Measurements from ENCODE around the gene PCDH12. TPM values are rescaled to one million over a fixed set of nuclear protein-coding genes. Genes with fewer than 3 reads are reported as not detected.
A peak's percentile ranks its signal among the peaks of the same experiment; 100 is the strongest.

Gene PCDH12
- total and polyA plus RNA-seq, 10 of the 15 experiments (the other 5 are each of a cell fraction or from before 2014, with no cell fraction given), result 0.01 to 0.14 (median 0.06) TPM; not detected in 4

- BruUV-seq (replicated peaks), result no TSS peak
- CTCF ChIA-PET, result interaction anchor here (3.0 kb wide), 1 partner anchor 11 kb away, joined by 12 read pairs; no protein-coding TSS in a partner anchor
- peak overlapping the region; percentile 63; the same call in 1 of the 2 replicates for H3K4me2 ChIP-seq (ENCODE audit: control insufficient read depth, insufficient read depth)
These were observed 8.4 kb upstream of the PCDH12 start for GRCh38 chr5:141966275-141966962.

DNA sequence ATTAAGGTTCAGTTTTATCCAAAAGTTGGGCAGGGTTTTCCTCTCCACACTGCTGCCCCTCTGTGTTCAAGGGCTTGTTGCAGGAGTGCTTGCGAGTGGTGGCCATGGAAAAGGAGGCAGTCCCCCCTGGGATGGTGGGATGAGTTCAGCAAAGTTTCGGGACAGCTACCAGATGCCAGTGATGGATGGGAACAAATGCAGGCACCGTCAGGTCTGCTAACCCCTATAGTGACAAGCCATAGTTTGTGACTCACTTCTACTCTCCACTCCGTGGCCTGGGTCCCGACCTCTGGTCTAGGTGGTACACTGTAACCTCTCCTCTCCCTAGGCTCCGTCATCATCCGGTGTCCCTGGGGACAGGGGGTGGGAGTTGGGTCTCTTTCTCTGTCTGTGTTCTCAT lies 7.1 kb upstream of the PCDH12 start:
- ATAC-seq, result no peak
- Histone ChIP-seq H3K4me1 (ENCODE audit: control insufficient read depth, insufficient read depth, low read length) (peaks cover 3% of the 10 kb centered on the region), H3K79me2 (ENCODE audit: control insufficient read depth, insufficient read depth, low read length) (peaks cover 9% of the 10 kb centered on the region), H3K36me3 (ENCODE audit: control insufficient read depth in 2 of 2, insufficient read depth in 2 of 2, low read length in 1 of 2) (no peaks in the 10 kb centered on the region), H3K27me3 (replicated peaks in 1 of 2; ENCODE audit: control insufficient read depth in 2 of 2, insufficient read depth in 2 of 2, low read length in 1 of 2) (no peaks in the 10 kb centered on the region), H3K4me3 (no peak overlapping the region), H3K27ac (ENCODE audit: control insufficient read depth, insufficient read depth) (no peak overlapping the region), H4K20me1 (ENCODE audit: control insufficient read depth, insufficient read depth) (no peaks in the 10 kb centered on the region), H3K9ac (ENCODE audit: control insufficient read depth, insufficient read depth, low read length) (no peak overlapping the region), H2AFZ (ENCODE audit: control insufficient read depth, low read depth, low read length) (no peak overlapping the region), H3K9me3 (replicated peaks; ENCODE audit: control insufficient read depth, insufficient read depth, low read length) (no peaks in the 10 kb centered on the region), H3K4me2 (ENCODE audit: control insufficient read depth, insufficient read depth) (no peak overlapping the region)
- ChIA-PET POLR2A (interaction anchor here (1.2 kb wide), 1 partner anchor 314 kb away, joined by 3 read pairs; the partner anchor contains the start of gene FCHSD1), SMC1A (ENCODE audit: uncharacterized antibody, unreplicated experiment) (interaction anchor here (0.7 kb wide), 1 partner anchor 1743 kb away, joined by 3 read pairs; no protein-coding TSS in a partner anchor), CTCF (interaction anchor here (0.6 to 2.1 kb wide), 3 partner anchors 86 to 299 kb away, joined by 3 to 11 read pairs (median 3); no protein-coding TSS in a partner anchor), RAD21 (ENCODE audit: unreplicated experiment) (interaction anchor here (1.5 kb wide), 1 partner anchor 273 kb away, joined by 3 read pairs; no protein-coding TSS in a partner anchor)
- 94% methylated on average over 6 of the region's 7 CpGs for WGBS (ENCODE audit: insufficient coverage, insufficient replicate concordance, low lambda C conversion rate, missing lambda C conversion rate)
- intact Hi-C loops (cut with micrococcal nuclease; ENCODE audit: unreplicated experiment), result loop anchor here (10.0 kb wide), 2 partner anchors 300 to 370 kb away; no protein-coding TSS in a partner anchor
- BruUV-seq (replicated peaks), result no TSS peak
- FAIRE-seq, result no peak
- in situ Hi-C loops (cut with MboI), result no loop called here
- DNase-seq (ENCODE audit: low read depth, low spot score), result no peak
- TF ChIP-seq EED (IDR thresholded peaks at IDR 0.05; ENCODE audit: low read depth), result no peak
- TF ChIP-seq CHD1 (IDR thresholded peaks at IDR 0.05; ENCODE audit: low read depth, low read length), result no peak
- TF ChIP-seq, protein P1, sequence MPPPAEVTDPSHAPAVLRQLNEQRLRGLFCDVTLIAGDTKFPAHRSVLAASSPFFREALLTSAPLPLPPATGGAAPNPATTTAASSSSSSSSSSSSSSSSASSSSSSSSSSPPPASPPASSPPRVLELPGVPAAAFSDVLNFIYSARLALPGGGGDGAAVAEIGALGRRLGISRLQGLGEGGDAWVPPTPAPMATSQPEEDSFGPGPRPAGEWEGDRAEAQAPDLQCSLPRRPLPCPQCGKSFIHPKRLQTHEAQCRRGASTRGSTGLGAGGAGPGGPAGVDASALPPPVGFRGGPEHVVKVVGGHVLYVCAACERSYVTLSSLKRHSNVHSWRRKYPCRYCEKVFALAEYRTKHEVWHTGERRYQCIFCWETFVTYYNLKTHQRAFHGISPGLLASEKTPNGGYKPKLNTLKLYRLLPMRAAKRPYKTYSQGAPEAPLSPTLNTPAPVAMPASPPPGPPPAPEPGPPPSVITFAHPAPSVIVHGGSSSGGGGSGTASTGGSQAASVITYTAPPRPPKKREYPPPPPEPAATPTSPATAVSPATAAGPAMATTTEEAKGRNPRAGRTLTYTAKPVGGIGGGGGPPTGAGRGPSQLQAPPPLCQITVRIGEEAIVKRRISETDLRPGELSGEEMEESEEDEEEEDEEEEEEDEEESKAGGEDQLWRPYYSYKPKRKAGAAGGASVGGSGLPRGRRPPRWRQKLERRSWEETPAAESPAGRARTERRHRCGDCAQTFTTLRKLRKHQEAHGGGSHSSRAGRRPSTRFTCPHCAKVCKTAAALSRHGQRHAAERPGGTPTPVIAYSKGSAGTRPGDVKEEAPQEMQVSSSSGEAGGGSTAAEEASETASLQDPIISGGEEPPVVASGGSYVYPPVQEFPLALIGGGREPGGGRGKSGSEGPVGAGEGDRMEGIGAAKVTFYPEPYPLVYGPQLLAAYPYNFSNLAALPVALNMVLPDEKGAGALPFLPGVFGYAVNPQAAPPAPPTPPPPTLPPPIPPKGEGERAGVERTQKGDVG (CRISPR knock-in tag; IDR thresholded peaks at IDR 0.05), result no peak
- TF ChIP-seq NBN (IDR thresholded peaks at IDR 0.05), result no peak
- TF ChIP-seq, protein P2, sequence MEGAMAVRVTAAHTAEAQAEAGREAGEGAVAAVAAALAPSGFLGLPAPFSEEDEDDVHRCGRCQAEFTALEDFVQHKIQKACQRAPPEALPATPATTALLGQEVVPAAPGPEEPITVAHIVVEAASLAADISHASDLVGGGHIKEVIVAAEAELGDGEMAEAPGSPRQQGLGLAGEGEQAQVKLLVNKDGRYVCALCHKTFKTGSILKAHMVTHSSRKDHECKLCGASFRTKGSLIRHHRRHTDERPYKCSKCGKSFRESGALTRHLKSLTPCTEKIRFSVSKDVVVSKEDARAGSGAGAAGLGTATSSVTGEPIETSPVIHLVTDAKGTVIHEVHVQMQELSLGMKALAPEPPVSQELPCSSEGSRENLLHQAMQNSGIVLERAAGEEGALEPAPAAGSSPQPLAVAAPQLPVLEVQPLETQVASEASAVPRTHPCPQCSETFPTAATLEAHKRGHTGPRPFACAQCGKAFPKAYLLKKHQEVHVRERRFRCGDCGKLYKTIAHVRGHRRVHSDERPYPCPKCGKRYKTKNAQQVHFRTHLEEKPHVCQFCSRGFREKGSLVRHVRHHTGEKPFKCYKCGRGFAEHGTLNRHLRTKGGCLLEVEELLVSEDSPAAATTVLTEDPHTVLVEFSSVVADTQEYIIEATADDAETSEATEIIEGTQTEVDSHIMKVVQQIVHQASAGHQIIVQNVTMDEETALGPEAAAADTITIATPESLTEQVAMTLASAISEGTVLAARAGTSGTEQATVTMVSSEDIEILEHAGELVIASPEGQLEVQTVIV (IDR thresholded peaks at IDR 0.05; ENCODE audit: borderline replicate concordance, partially characterized antibody), result no peak

More at GRCh38 chr5:141966275-141966962, 8.4 kb upstream of the PCDH12 start:
- Histone ChIP-seq H4K20me1 (ENCODE audit: control insufficient read depth, insufficient read depth) (no peaks in the 10 kb centered on the region), H3K4me1 (ENCODE audit: control insufficient read depth, insufficient read depth, low read length) (peaks cover 8% of the 10 kb centered on the region), H3K27ac (ENCODE audit: control insufficient read depth, insufficient read depth) (no peak overlapping the region), H2AFZ (ENCODE audit: control insufficient read depth, low read depth, low read length) (peak overlapping the region; percentile 68; the same call in 1 of the 2 replicates), H3K27me3 (replicated peaks in 1 of 2; ENCODE audit: control insufficient read depth in 2 of 2, insufficient read depth in 2 of 2, low read length in 1 of 2) (no peaks in the 10 kb centered on the region), H3K36me3 (ENCODE audit: control insufficient read depth in 2 of 2, insufficient read depth in 2 of 2, low read length in 1 of 2) (no peaks in the 10 kb centered on the region), H3K79me2 (ENCODE audit: control insufficient read depth, insufficient read depth, low read length) (peaks cover 15% of the 10 kb centered on the region), H3K4me3 (no peak overlapping the region), H3K9me3 (replicated peaks; ENCODE audit: control insufficient read depth, insufficient read depth, low read length) (no peaks in the 10 kb centered on the region), H3K9ac (ENCODE audit: control insufficient read depth, insufficient read depth, low read length) (no peak overlapping the region)
- 65% methylated on average over 4 of the region's 4 CpGs for WGBS (ENCODE audit: insufficient coverage, insufficient replicate concordance, low lambda C conversion rate, missing lambda C conversion rate)
- RAD21 ChIA-PET (ENCODE audit: unreplicated experiment), result no interaction called here
- no peak for ATAC-seq
- in situ Hi-C loops (cut with MboI), result no loop called here
- intact Hi-C loops (cut with micrococcal nuclease; ENCODE audit: unreplicated experiment), result loop anchor here (10.0 kb wide), 2 partner anchors 302 to 372 kb away; no protein-coding TSS in a partner anchor
- SMC1A ChIA-PET (ENCODE audit: uncharacterized antibody, unreplicated experiment), result interaction anchor here (1.0 kb wide), 1 partner anchor 28 kb away, joined by 6 read pairs; no protein-coding TSS in a partner anchor
- no peak for DNase-seq (ENCODE audit: low read depth, low spot score)
- no peak for FAIRE-seq
- TF ChIP-seq, protein P3, sequence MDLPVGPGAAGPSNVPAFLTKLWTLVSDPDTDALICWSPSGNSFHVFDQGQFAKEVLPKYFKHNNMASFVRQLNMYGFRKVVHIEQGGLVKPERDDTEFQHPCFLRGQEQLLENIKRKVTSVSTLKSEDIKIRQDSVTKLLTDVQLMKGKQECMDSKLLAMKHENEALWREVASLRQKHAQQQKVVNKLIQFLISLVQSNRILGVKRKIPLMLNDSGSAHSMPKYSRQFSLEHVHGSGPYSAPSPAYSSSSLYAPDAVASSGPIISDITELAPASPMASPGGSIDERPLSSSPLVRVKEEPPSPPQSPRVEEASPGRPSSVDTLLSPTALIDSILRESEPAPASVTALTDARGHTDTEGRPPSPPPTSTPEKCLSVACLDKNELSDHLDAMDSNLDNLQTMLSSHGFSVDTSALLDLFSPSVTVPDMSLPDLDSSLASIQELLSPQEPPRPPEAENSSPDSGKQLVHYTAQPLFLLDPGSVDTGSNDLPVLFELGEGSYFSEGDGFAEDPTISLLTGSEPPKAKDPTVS (IDR thresholded peaks at IDR 0.05; ENCODE audit: low read depth, low read length), result no peak
- TF ChIP-seq ATF7 (IDR thresholded peaks at IDR 0.05; ENCODE audit: low read depth), result peak; percentile 37; the same call in 1 of the 2 replicates
- POLR2A ChIA-PET, result no interaction called here
